ENCODE data around the gene CAMK1D.

Gene CAMK1D

GRCh38 chr10:12391206-12391605, 41.9 kb downstream of the CAMK1D start:
- ATAC-seq (ENCODE audit: insufficient read depth, low read depth) (no peak), DNase-seq (no peak)
- H3K4me1 ChIP-seq (ENCODE audit: insufficient read depth, low read length) = no peaks in the 10 kb centered on the region
- no peak overlapping the region for H2AFZ ChIP-seq (ENCODE audit: low read depth, low read length)
- no peak overlapping the region for H3K27ac ChIP-seq (ENCODE audit: low read length)
- TF ChIP-seq EZH2 (IDR thresholded peaks at IDR 0.05; ENCODE audit: borderline replicate concordance, low read depth, low read length, severe bottlenecking) = no peak
- no peak for TF ChIP-seq CTCF (IDR thresholded peaks at IDR 0.05; ENCODE audit: borderline replicate concordance, extremely low read depth, low read length, poor library complexity, severe bottlenecking)
- H3K36me3 ChIP-seq (ENCODE audit: insufficient read depth, low read length) = no peaks in the 10 kb centered on the region
- no peak overlapping the region for H3K4me3 ChIP-seq (ENCODE audit: low read depth in 1 of 2, low read length in 2 of 2)
- H3K9me3 ChIP-seq (ENCODE audit: insufficient read depth, low read length, severe bottlenecking) = no peaks in the 10 kb centered on the region
- H4K20me1 ChIP-seq (ENCODE audit: insufficient read depth, low read length) = peaks cover 3% of the 10 kb centered on the region; the same call in 1 of the 2 replicates
- H3K27me3 ChIP-seq (ENCODE audit: insufficient read depth, low read length, poor library complexity) = no peaks in the 10 kb centered on the region
- no peak overlapping the region for H3K9ac ChIP-seq (ENCODE audit: low read depth, low read length)
- H3K79me2 ChIP-seq (ENCODE audit: insufficient read depth, low read length) = no peaks in the 10 kb centered on the region
- no peak overlapping the region for H3K4me2 ChIP-seq (ENCODE audit: insufficient read depth, low read length)

- H3K79me2 ChIP-seq (ENCODE audit: insufficient read depth, low read length) = no peaks in the 10 kb centered on the region
- no peak for DNase-seq
- H2AFZ ChIP-seq (ENCODE audit: low read depth, low read length) = no peak overlapping the region
- H3K9ac ChIP-seq (ENCODE audit: low read depth, low read length) = no peak overlapping the region
- no peak for ATAC-seq (ENCODE audit: insufficient read depth, low read depth)
- TF ChIP-seq CTCF (IDR thresholded peaks at IDR 0.05; ENCODE audit: borderline replicate concordance, extremely low read depth, low read length, poor library complexity, severe bottlenecking) (no peak), EZH2 (IDR thresholded peaks at IDR 0.05; ENCODE audit: borderline replicate concordance, low read depth, low read length, severe bottlenecking) (no peak)
- H4K20me1 ChIP-seq (ENCODE audit: insufficient read depth, low read length) = peaks cover 5% of the 10 kb centered on the region; the same call in 1 of the 2 replicates
- no peaks in the 10 kb centered on the region for H3K27me3 ChIP-seq (ENCODE audit: insufficient read depth, low read length, poor library complexity)
- H3K27ac ChIP-seq (ENCODE audit: low read length) = no peak overlapping the region
- H3K4me2 ChIP-seq (ENCODE audit: insufficient read depth, low read length) = no peak overlapping the region
- no peak overlapping the region for H3K4me3 ChIP-seq (ENCODE audit: low read depth in 1 of 2, low read length in 2 of 2)
- H3K9me3 ChIP-seq (ENCODE audit: insufficient read depth, low read length, severe bottlenecking) = no peaks in the 10 kb centered on the region
- no peaks in the 10 kb centered on the region for H3K36me3 ChIP-seq (ENCODE audit: insufficient read depth, low read length)
- H3K4me1 ChIP-seq (ENCODE audit: insufficient read depth, low read length) = no peaks in the 10 kb centered on the region
These were observed 44.5 kb downstream of the CAMK1D start for GRCh38 chr10:12393831-12394230.

- Histone ChIP-seq H3K9ac (ENCODE audit: low read depth, low read length) (no peak overlapping the region), H3K27me3 (ENCODE audit: insufficient read depth, low read length, poor library complexity) (no peaks in the 10 kb centered on the region), H3K4me1 (ENCODE audit: insufficient read depth, low read length) (no peaks in the 10 kb centered on the region), H3K36me3 (ENCODE audit: insufficient read depth, low read length) (no peaks in the 10 kb centered on the region), H3K4me2 (ENCODE audit: insufficient read depth, low read length) (no peak overlapping the region), H3K79me2 (ENCODE audit: insufficient read depth, low read length) (no peaks in the 10 kb centered on the region), H3K27ac (ENCODE audit: low read length) (no peak overlapping the region), H4K20me1 (ENCODE audit: insufficient read depth, low read length) (peaks cover 5% of the 10 kb centered on the region; the same call in 1 of the 2 replicates), H3K4me3 (ENCODE audit: low read depth in 1 of 2, low read length in 2 of 2) (no peak overlapping the region), H3K9me3 (ENCODE audit: insufficient read depth, low read length, severe bottlenecking) (no peaks in the 10 kb centered on the region), H2AFZ (ENCODE audit: low read depth, low read length) (no peak overlapping the region)
- TF ChIP-seq EZH2 (IDR thresholded peaks at IDR 0.05; ENCODE audit: borderline replicate concordance, low read depth, low read length, severe bottlenecking) (no peak), CTCF (IDR thresholded peaks at IDR 0.05; ENCODE audit: borderline replicate concordance, extremely low read depth, low read length, poor library complexity, severe bottlenecking) (no peak)
- ATAC-seq (ENCODE audit: insufficient read depth, low read depth) (no peak), DNase-seq (no peak)
These were observed 45.1 kb downstream of the CAMK1D start for GRCh38 chr10:12394241-12395033.

Measured in DND-41 (cell line).